ENCODE data around the gene TAS2R1. TPM values are rescaled to one million over a fixed set of nuclear protein-coding genes. Genes with fewer than 3 reads are reported as not detected.

TAS2R1 gene
- polyA plus RNA-seq, 1 donor (not counting 4 experiments of a cell fraction or from before 2014, with no cell fraction given): not detected

DNA sequence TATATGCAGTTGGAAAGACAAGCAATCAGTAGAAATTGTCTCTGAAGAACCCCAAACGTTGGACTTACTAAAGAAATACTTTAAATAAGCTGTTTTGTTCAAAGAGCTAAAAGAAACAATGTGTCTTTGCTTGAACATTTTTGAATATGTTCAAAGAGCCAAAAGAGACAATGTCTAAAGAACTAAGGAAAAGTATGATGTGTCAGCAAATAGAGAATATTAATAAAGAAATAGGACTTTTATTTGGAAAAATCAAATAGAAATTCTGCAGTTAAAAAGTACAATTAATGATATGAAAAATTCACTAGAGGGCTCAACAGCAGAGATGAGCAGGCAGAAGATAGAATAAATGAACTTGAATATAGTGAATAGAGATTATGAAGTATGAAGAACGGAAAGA lies 19.2 kb downstream of the TAS2R1 start:
- H3K4me2 ChIP-seq (ENCODE audit: control insufficient read depth, extremely low read depth, insufficient read depth, low read depth, low read length): no peak overlapping the region
- no peaks in the 10 kb centered on the region for H4K20me1 ChIP-seq (ENCODE audit: control insufficient read depth, extremely low read depth, insufficient read depth, low read length)
- no peaks in the 10 kb centered on the region for H3K9me1 ChIP-seq (ENCODE audit: control insufficient read depth, extremely low read depth, insufficient read depth, low read length)
- H3K79me2 ChIP-seq (ENCODE audit: control insufficient read depth, insufficient read depth, low read length): no peaks in the 10 kb centered on the region
- H3K4me1 ChIP-seq (ENCODE audit: control insufficient read depth, extremely low read depth, insufficient read depth, low read length): no peaks in the 10 kb centered on the region
- dilution Hi-C loops (cut with MboI; ENCODE audit: extremely low pct_ligation_motif_present, low sequenced_read_pairs): no loop called here
- H3K27ac ChIP-seq (ENCODE audit: control insufficient read depth, insufficient read depth, low read length): no peak overlapping the region
- no peak overlapping the region for H3K4me3 ChIP-seq (ENCODE audit: control insufficient read depth in 2 of 3, extremely low read depth in 1 of 3, insufficient read depth in 2 of 3, low read depth in 1 of 3, low read length in 3 of 3)
- H3K36me3 ChIP-seq (ENCODE audit: control insufficient read depth in 2 of 2, extremely low read depth in 1 of 2, insufficient read depth in 2 of 2, low read length in 2 of 2): no peaks in the 10 kb centered on the region
- TF ChIP-seq EZH2 (IDR thresholded peaks at IDR 0.05; ENCODE audit: low read length) (no peak), CTCF (optimal IDR thresholded peaks at IDR 0.05 in 1 of 3, IDR thresholded peaks at IDR 0.05 in 1 of 3, conservative IDR thresholded peaks at IDR 0.05 in 1 of 3; ENCODE audit: extremely low read depth in 1 of 3, insufficient read depth in 2 of 3, low read length in 3 of 3) (no peak)
- no peak overlapping the region for H3K9ac ChIP-seq (ENCODE audit: control insufficient read depth, extremely low read depth, insufficient read depth, low read length)
- no peak for DNase-seq (ENCODE audit: low read depth, low spot score)
- H3K27me3 ChIP-seq (ENCODE audit: control insufficient read depth, extremely low read depth, insufficient read depth, low read length): no peaks in the 10 kb centered on the region
- no peak for FAIRE-seq
- no peak overlapping the region for H2AFZ ChIP-seq (ENCODE audit: control insufficient read depth, low read length)
- no peaks in the 10 kb centered on the region for H3K9me3 ChIP-seq (ENCODE audit: control insufficient read depth, low read depth, low read length)

- Histone ChIP-seq H3K9me3 (ENCODE audit: control insufficient read depth, low read depth, low read length) (no peaks in the 10 kb centered on the region), H3K27ac (ENCODE audit: control insufficient read depth, insufficient read depth, low read length) (no peak overlapping the region), H3K27me3 (ENCODE audit: control insufficient read depth, extremely low read depth, insufficient read depth, low read length) (no peaks in the 10 kb centered on the region), H3K4me1 (ENCODE audit: control insufficient read depth, extremely low read depth, insufficient read depth, low read length) (no peaks in the 10 kb centered on the region), H4K20me1 (ENCODE audit: control insufficient read depth, extremely low read depth, insufficient read depth, low read length) (no peaks in the 10 kb centered on the region), H2AFZ (ENCODE audit: control insufficient read depth, low read length) (no peak overlapping the region), H3K4me2 (ENCODE audit: control insufficient read depth, extremely low read depth, insufficient read depth, low read depth, low read length) (no peak overlapping the region), H3K4me3 (ENCODE audit: control insufficient read depth in 2 of 3, extremely low read depth in 1 of 3, insufficient read depth in 2 of 3, low read depth in 1 of 3, low read length in 3 of 3) (no peak overlapping the region), H3K9ac (ENCODE audit: control insufficient read depth, extremely low read depth, insufficient read depth, low read length) (no peak overlapping the region), H3K79me2 (ENCODE audit: control insufficient read depth, insufficient read depth, low read length) (no peaks in the 10 kb centered on the region), H3K9me1 (ENCODE audit: control insufficient read depth, extremely low read depth, insufficient read depth, low read length) (no peaks in the 10 kb centered on the region), H3K36me3 (ENCODE audit: control insufficient read depth in 2 of 2, extremely low read depth in 1 of 2, insufficient read depth in 2 of 2, low read length in 2 of 2) (no peaks in the 10 kb centered on the region)
- DNase-seq (ENCODE audit: low read depth, low spot score) (no peak), FAIRE-seq (no peak)
- dilution Hi-C loops (cut with MboI; ENCODE audit: extremely low pct_ligation_motif_present, low sequenced_read_pairs): no loop called here
- no peak for TF ChIP-seq CTCF (optimal IDR thresholded peaks at IDR 0.05 in 1 of 3, IDR thresholded peaks at IDR 0.05 in 1 of 3, conservative IDR thresholded peaks at IDR 0.05 in 1 of 3; ENCODE audit: extremely low read depth in 1 of 3, insufficient read depth in 2 of 3, low read length in 3 of 3)
- TF ChIP-seq EZH2 (IDR thresholded peaks at IDR 0.05; ENCODE audit: low read length): no peak
Observed at GRCh38 chr5:9610364-9610763, 19.8 kb downstream of the TAS2R1 start.
